ENCODE measurements around the gene SUN3. TPM values are rescaled to one million over a fixed set of nuclear protein-coding genes. Genes with fewer than 3 reads are reported as not detected.

The SUN3 gene
- polyA plus RNA-seq, 1 of the 3 experiments (the other 2 are of a cell fraction), result 0.12 TPM

- no peak for TF ChIP-seq MAX (IDR thresholded peaks at IDR 0.05; ENCODE audit: low read depth)
- no peak for TF ChIP-seq EP300 (IDR thresholded peaks at IDR 0.05; ENCODE audit: borderline replicate concordance in 1 of 2, low read depth in 1 of 2, low read length in 1 of 2)
- no peak for TF ChIP-seq EZH2phosphoT487 (IDR thresholded peaks at IDR 0.05; ENCODE audit: borderline replicate concordance, low read depth)
- no peak for TF ChIP-seq IRF3 (IDR thresholded peaks at IDR 0.05; ENCODE audit: low read depth, low read length)
- TF ChIP-seq NFIC (IDR thresholded peaks at IDR 0.05; ENCODE audit: borderline replicate concordance), result no peak
- no peak for TF ChIP-seq USF1 (IDR thresholded peaks at IDR 0.05; ENCODE audit: borderline replicate concordance, low read depth)
- TF ChIP-seq SMC3 (IDR thresholded peaks at IDR 0.05; ENCODE audit: low read depth, low read length), result no peak
- CTCF ChIA-PET, result no interaction called here
- Histone ChIP-seq H3K27me3 (ENCODE audit: insufficient read depth) (no peaks in the 10 kb centered on the region), H3K4me1 (ENCODE audit: control insufficient read depth in 1 of 2, insufficient read depth in 2 of 2, low read depth in 1 of 2, low read length in 1 of 2) (peaks cover 2 to 18% of the 10 kb centered on the region in 2 experiments; a peak in 2 of 4 replicates), H3K4me3 (ENCODE audit: low read depth in 2 of 2, low read length in 1 of 2) (no peak overlapping the region), H3K79me2 (ENCODE audit: insufficient read depth) (no peaks in the 10 kb centered on the region), H3K36me3 (replicated peaks in 1 of 2; ENCODE audit: control insufficient read depth in 1 of 2, insufficient read depth in 2 of 2, low read length in 1 of 2) (no peaks in the 10 kb centered on the region), H4K20me1 (ENCODE audit: insufficient read depth) (no peaks in the 10 kb centered on the region), H3K9me2 (no peaks in the 10 kb centered on the region), H3K4me2 (no peak overlapping the region), H3F3A (replicated peaks; ENCODE audit: insufficient read depth) (peaks cover 10% of the 10 kb centered on the region), H3K9me3 (no peaks in the 10 kb centered on the region), H3K9ac (no peak overlapping the region), H3K27ac (ENCODE audit: low read depth in 2 of 2, low read length in 1 of 2) (no peak overlapping the region), H2AFZ (ENCODE audit: low read depth) (no peak overlapping the region)
- WGBS (ENCODE audit: low lambda C conversion rate), result 74% methylated on average over 14 of the region's 14 CpGs
- POLR2A ChIA-PET, result no interaction called here
- DNase-seq, result no peak
Observed at GRCh38 chr7:48046458-48046857, 17.6 kb upstream of the SUN3 start.

- DNase-seq, result no peak
- H3K36me3 ChIP-seq (replicated peaks in 1 of 2; ENCODE audit: control insufficient read depth in 1 of 2, insufficient read depth in 2 of 2, low read length in 1 of 2), result no peaks in the 10 kb centered on the region
- no peaks in the 10 kb centered on the region for H3K9me2 ChIP-seq
- no peaks in the 10 kb centered on the region for H3K9me3 ChIP-seq
- 76% methylated on average over 9 of the region's 9 CpGs for WGBS (ENCODE audit: low lambda C conversion rate)
- no peak overlapping the region for H3K27ac ChIP-seq (ENCODE audit: low read depth in 2 of 2, low read length in 1 of 2)
- no peaks in the 10 kb centered on the region for H4K20me1 ChIP-seq (ENCODE audit: insufficient read depth)
- H3K4me2 ChIP-seq, result no peak overlapping the region
- ChIA-PET CTCF (interaction anchor here (1.1 to 1.4 kb wide), 2 partner anchors 8 to 65 kb away, joined by 3 read pairs; no protein-coding TSS in a partner anchor), POLR2A (no interaction called here)
- H3K9ac ChIP-seq, result no peak overlapping the region
- H3F3A ChIP-seq (replicated peaks; ENCODE audit: insufficient read depth), result peaks cover 20% of the 10 kb centered on the region
- no peak overlapping the region for H2AFZ ChIP-seq (ENCODE audit: low read depth)
- no peak overlapping the region for H3K4me3 ChIP-seq (ENCODE audit: low read depth in 2 of 2, low read length in 1 of 2)
- H3K27me3 ChIP-seq (ENCODE audit: insufficient read depth), result no peaks in the 10 kb centered on the region
- H3K4me1 ChIP-seq (ENCODE audit: control insufficient read depth in 1 of 2, insufficient read depth in 2 of 2, low read depth in 1 of 2, low read length in 1 of 2), result peaks cover 2 to 25% of the 10 kb centered on the region in 2 experiments; a peak in 3 of 4 replicates
- no peaks in the 10 kb centered on the region for H3K79me2 ChIP-seq (ENCODE audit: insufficient read depth)
- TF ChIP-seq PBX3 (IDR thresholded peaks at IDR 0.05), result no peak
- no peak for TF ChIP-seq TCF12 (IDR thresholded peaks at IDR 0.05)
- no peak for TF ChIP-seq NFIC (IDR thresholded peaks at IDR 0.05; ENCODE audit: borderline replicate concordance)
- no peak for TF ChIP-seq RCOR1 (IDR thresholded peaks at IDR 0.05; ENCODE audit: low read length)
- TF ChIP-seq POLR2AphosphoS5 (IDR thresholded peaks at IDR 0.05; ENCODE audit: low read depth, low read length), result no peak
- no peak for TF ChIP-seq SMC3 (IDR thresholded peaks at IDR 0.05; ENCODE audit: low read depth, low read length)
- TF ChIP-seq TEAD4 (IDR thresholded peaks at IDR 0.05; ENCODE audit: borderline replicate concordance, insufficient read depth), result no peak
- no peak for TF ChIP-seq SIN3A (IDR thresholded peaks at IDR 0.05; ENCODE audit: borderline replicate concordance, low read depth, low read length)
- TF ChIP-seq FOXM1 (IDR thresholded peaks at IDR 0.05; ENCODE audit: low read depth), result no peak
- TF ChIP-seq ZBTB33 (IDR thresholded peaks at IDR 0.05; ENCODE audit: borderline replicate concordance, low read depth), result no peak
- TF ChIP-seq MEF2A (IDR thresholded peaks at IDR 0.05; ENCODE audit: borderline replicate concordance, low read depth), result no peak
- no peak for TF ChIP-seq RFX5 (IDR thresholded peaks at IDR 0.05; ENCODE audit: low read length)
- TF ChIP-seq CHD2 (IDR thresholded peaks at IDR 0.05; ENCODE audit: low read length, partially characterized antibody), result no peak
- no peak for TF ChIP-seq GABPA (IDR thresholded peaks at IDR 0.05; ENCODE audit: low read depth)
- no peak for TF ChIP-seq FOXJ3 (CRISPR knock-in tag; IDR thresholded peaks at IDR 0.05)
Observed at GRCh38 chr7:48045195-48045765, 16.4 kb upstream of the SUN3 start.
